GM19193 (cell line): ENCODE data around the gene SUMF2.
A peak's percentile ranks its signal among the peaks of the same experiment; 100 is the strongest.

Experiments used
- POLR2A ChIP-seq: IDR thresholded peaks from 4 replicates; pipeline ENCODE4 v1.6.1; 2011; ENCODE audit not compliant: insufficient read depth, insufficient read length; ENCODE audit errors: extremely low read depth

SUMF2 gene

DNA sequence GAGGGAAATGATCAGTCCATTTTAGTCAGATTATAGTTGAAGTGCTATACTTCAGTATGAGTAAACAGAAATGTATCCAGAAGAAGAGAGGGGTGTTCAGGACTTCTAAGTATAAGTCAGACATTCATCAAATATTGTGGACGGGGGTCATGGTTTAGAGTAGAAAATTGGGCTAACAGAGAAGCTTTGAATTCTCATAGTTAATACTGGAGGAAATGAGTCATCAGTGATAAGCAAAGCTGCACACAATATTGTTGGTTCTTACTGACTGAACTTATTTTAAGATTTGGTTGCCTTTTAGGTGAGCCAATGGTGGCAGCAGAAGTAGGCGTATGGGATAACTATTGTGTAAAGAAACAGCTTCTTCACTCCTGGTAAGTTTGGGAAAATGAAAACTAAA lies 1.7 kb upstream of the SUMF2 start:
- TF ChIP-seq POLR2A, result no peak

DNA sequence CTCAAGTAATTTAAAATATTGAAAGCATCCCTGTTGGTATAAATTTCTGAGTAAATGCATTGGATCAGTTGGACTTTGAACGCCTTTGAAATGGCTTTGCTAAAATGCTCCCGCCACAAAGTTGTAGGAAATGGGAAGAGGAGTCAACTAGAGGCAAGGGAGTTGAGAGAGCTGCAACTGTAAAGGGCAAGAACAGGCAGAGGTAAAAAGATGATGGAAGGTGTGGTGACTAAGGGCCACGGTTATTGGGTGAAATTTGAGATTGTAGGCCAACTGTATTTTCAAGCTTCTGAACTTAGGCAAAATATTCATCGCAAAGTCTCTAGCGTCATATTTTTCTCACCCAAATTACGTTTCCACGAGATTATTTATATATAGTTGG lies 595 bp upstream of the SUMF2 start:
- no peak for TF ChIP-seq POLR2A

DNA sequence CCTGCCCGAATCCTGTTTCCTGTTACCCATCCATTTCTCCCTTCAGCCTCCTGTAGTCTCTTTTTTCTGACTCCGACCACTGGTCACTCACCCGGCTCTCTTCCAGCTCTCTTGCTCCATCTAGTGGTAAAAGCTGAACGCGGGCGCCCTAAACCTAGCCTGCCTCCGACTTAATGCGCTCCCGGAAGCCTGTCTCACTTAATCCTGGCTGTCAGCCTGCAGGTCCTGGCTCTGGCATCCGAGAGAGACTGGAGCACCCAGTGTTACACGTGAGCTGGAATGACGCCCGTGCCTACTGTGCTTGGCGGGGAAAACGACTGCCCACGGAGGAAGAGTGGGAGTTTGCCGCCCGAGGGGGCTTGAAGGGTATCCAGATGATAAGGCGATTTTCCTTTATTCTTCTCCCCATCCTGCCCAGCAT lies 10.3 kb downstream of the SUMF2 start:
- no peak for TF ChIP-seq POLR2A

- no peak for TF ChIP-seq POLR2A
These were observed 13.6 kb downstream of the SUMF2 start for GRCh38 chr7:56077681-56078080.

GRCh38 chr7:56078196-56078595 lies 14.1 kb downstream of the SUMF2 start:
- TF ChIP-seq POLR2A, result no peak

DNA sequence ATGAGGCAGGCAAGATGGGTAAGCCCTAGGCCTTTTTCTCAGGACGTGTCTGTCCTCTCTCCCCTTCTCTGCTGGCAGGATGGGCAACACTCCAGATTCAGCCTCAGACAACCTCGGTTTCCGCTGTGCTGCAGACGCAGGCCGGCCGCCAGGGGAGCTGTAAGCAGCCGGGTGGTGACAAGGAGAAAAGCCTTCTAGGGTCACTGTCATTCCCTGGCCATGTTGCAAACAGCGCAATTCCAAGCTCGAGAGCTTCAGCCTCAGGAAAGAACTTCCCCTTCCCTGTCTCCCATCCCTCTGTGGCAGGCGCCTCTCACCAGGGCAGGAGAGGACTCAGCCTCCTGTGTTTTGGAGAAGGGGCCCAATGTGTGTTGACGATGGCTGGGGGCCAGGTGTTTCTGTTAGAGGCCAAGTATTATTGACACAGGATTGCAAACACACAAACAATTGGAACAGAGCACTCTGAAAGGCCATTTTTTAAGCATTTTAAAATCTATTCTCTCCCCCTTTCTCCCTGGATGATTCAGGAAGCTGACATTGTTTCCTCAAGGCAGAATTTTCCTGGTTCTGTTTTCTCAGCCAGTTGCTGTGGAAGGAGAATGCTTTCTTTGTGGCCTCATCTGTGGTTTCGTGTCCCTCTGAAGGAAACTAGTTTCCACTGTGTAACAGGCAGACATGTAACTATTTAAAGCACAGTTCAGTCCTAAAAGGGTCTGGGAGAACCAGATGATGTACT lies 15.5 kb downstream of the SUMF2 start:
- TF ChIP-seq POLR2A, result no peak

- TF ChIP-seq POLR2A, result no peak
These were observed 17.7 kb downstream of the SUMF2 start for GRCh38 chr7:56081626-56082340.

- TF ChIP-seq POLR2A, result no peak
These were observed 19.2 kb downstream of the SUMF2 start for GRCh38 chr7:56083150-56083785.

- no peak for TF ChIP-seq POLR2A
These were observed 22.7 kb downstream of the SUMF2 start for GRCh38 chr7:56086761-56087160.

GRCh38 chr7:56087445-56087844 lies 23.4 kb downstream of the SUMF2 start:
- no peak for TF ChIP-seq POLR2A

DNA sequence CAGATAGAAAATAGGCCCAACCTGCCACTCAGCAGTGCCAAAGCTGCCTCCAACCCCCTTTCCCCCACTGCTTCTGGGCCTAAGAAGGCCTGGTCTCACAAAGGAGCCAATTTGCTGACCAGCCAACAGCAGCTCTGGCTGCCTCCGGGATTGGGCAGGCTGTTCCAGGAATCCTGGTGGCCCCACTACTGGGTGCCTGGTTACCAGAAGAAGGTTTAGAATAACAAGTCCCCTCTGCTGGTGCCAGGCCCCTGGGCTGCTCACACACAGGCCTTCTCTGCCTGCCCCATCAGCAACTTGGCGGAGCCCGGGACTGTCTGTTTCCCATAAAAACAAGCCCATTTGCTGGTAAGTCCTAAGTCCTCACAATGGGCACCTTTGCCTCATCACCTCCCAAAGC lies 27.5 kb downstream of the SUMF2 start:
- no peak for TF ChIP-seq POLR2A

GRCh38 chr7:56092789-56093531 lies 28.9 kb downstream of the SUMF2 start, which contains the start of gene PHKG1:
Gene PHKG1 (minus strand): TSS chr7:56092952. CDS start chr7:56088941, 4,011 bp downstream.
- no peak for TF ChIP-seq POLR2A

- peak; percentile 34 for TF ChIP-seq POLR2A
These were observed 33.6 kb downstream of the SUMF2 start for GRCh38 chr7:56097700-56098099.

DNA sequence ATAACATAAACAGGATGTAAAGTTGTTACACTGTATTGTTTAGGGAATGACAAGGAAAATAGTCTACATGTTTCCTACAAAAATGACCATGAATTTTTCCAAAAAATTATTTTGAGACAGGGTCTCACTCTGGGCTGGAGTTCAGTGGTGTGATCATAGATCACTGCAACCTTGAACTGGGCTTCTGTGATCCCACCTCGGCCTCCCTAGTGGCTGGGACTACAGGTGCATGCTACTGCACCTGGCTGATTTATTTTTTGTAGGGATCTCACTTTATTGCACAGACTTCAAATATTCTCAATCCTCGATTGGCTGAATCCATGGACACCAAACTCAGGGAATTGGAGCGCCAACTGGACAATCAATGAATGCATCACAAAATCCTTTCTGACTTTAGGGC lies 35.6 kb downstream of the SUMF2 start:
- TF ChIP-seq POLR2A, result no peak

DNA sequence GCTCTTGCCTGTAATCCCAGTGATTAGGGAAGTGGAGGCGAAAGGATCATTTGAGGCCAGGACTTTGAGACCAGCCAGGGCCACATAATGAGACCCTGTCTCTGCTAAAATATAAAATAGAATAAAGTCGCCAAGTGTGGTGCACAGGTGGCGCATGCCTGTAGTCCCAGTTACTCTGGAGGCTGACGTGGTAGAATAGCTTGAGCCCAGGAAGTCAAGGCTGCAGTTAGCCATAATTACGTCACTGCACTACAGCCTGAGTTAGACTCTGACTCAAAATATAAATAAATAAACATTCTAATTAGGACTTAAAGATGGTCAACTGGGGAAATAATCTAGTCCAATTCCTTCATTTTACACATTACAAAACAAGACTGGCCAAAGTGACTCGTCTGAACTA lies 41.4 kb downstream of the SUMF2 start:
- TF ChIP-seq POLR2A, result no peak
